Measurements from ENCODE around the gene PIP4K2A. TPM values are rescaled to one million over a fixed set of nuclear protein-coding genes. Genes with fewer than 3 reads are reported as not detected.
A peak's percentile ranks its signal among the peaks of the same experiment; 100 is the strongest.

Gene PIP4K2A
- total RNA-seq, 6 experiments from 2014 or later, result 8.1 to 27.6 (median 12.0) TPM

- Histone ChIP-seq H3K27me3 (no peaks in the 10 kb centered on the region), H3K4me3 (no peak overlapping the region), H3K27ac (no peak overlapping the region), H3K36me3 (peaks cover 0 to 33% (median 4%) of the 10 kb centered on the region in 4 donors), H3K4me1 (no peaks in the 10 kb centered on the region), H3K9me3 (no peaks in the 10 kb centered on the region)
- no peak for ATAC-seq
- 93% methylated on average over 5 of the region's 12 CpGs for WGBS (ENCODE audit: insufficient coverage, low coverage, low lambda C conversion rate, missing lambda C conversion rate)
- no peak for DNase-seq
- TF ChIP-seq CTCF (IDR thresholded peaks at IDR 0.05) (no peak), POLR2A (IDR thresholded peaks at IDR 0.05) (no peak)
- intact Hi-C loops (cut with DNase I), result no loop called here
These were observed 169.9 kb downstream of the PIP4K2A start for GRCh38 chr10:22544325-22545068.

- intact Hi-C loops (cut with DNase I), result no loop called here
- TF ChIP-seq POLR2A (IDR thresholded peaks at IDR 0.05) (no peak), CTCF (IDR thresholded peaks at IDR 0.05) (no peak)
- no peak overlapping the region for H3K27ac ChIP-seq
- no peaks in the 10 kb centered on the region for H3K4me1 ChIP-seq
- ATAC-seq (peak in 2 of 4 donors; percentile 9 to 52), DNase-seq (no peak)
- 45% methylated on average over 4 of the region's 7 CpGs for WGBS (ENCODE audit: insufficient coverage, low coverage, low lambda C conversion rate, missing lambda C conversion rate)
- H3K9me3 ChIP-seq, result no peaks in the 10 kb centered on the region
- no peak overlapping the region for H3K4me3 ChIP-seq
- no peaks in the 10 kb centered on the region for H3K27me3 ChIP-seq
- H3K36me3 ChIP-seq, result peaks cover 0 to 27% (median 5%) of the 10 kb centered on the region in 4 donors
These were observed 171.6 kb downstream of the PIP4K2A start for GRCh38 chr10:22542773-22543172.

GRCh38 chr10:22541900-22542299, 172.5 kb downstream of the PIP4K2A start:
- intact Hi-C loops (cut with DNase I), result no loop called here
- H3K9me3 ChIP-seq, result no peaks in the 10 kb centered on the region
- no peaks in the 10 kb centered on the region for H3K4me1 ChIP-seq
- DNase-seq, result no peak
- H3K27me3 ChIP-seq, result no peaks in the 10 kb centered on the region
- no peak overlapping the region for H3K4me3 ChIP-seq
- TF ChIP-seq CTCF (IDR thresholded peaks at IDR 0.05) (no peak), POLR2A (IDR thresholded peaks at IDR 0.05) (no peak)
- H3K36me3 ChIP-seq, result peaks cover 0 to 18% (median 6%) of the 10 kb centered on the region in 4 donors
- WGBS (ENCODE audit: insufficient coverage, low coverage, low lambda C conversion rate, missing lambda C conversion rate), result 91% methylated on average over 5 of the region's 10 CpGs
- H3K27ac ChIP-seq, result no peak overlapping the region
- ATAC-seq, result no peak

GRCh38 chr10:22539579-22540298, 174.6 kb downstream of the PIP4K2A start:
- no peak overlapping the region for H3K27ac ChIP-seq
- no peaks in the 10 kb centered on the region for H3K27me3 ChIP-seq
- ATAC-seq (no peak), DNase-seq (no peak)
- H3K4me1 ChIP-seq, result no peaks in the 10 kb centered on the region
- H3K36me3 ChIP-seq, result peaks cover 0 to 14% (median 6%) of the 10 kb centered on the region in 4 donors
- no peak overlapping the region for H3K4me3 ChIP-seq
- TF ChIP-seq CTCF (IDR thresholded peaks at IDR 0.05) (no peak), POLR2A (IDR thresholded peaks at IDR 0.05) (no peak)
- H3K9me3 ChIP-seq, result no peaks in the 10 kb centered on the region
- intact Hi-C loops (cut with DNase I), result no loop called here
- WGBS (ENCODE audit: insufficient coverage, low coverage, low lambda C conversion rate, missing lambda C conversion rate), result 96% methylated on average over 10 of the region's 11 CpGs
